Inflammatory macrophage (primary cell): ENCODE measurements around the gene SECTM1.

Source experiments
- DNase-seq, 2 donors: peaks; one replicate each; pipeline ENCODE4 v3.0.0-alpha.2; 2020 to 2022

SECTM1 gene

GRCh38 chr17:82297714-82298537, 35.6 kb downstream of the SECTM1 start:
- peak; percentile 79 to 91 for DNase-seq

- DNase-seq, result peak; percentile 61 to 85
Observed at GRCh38 chr17:82297280-82297713, 36.3 kb downstream of the SECTM1 start.

DNA sequence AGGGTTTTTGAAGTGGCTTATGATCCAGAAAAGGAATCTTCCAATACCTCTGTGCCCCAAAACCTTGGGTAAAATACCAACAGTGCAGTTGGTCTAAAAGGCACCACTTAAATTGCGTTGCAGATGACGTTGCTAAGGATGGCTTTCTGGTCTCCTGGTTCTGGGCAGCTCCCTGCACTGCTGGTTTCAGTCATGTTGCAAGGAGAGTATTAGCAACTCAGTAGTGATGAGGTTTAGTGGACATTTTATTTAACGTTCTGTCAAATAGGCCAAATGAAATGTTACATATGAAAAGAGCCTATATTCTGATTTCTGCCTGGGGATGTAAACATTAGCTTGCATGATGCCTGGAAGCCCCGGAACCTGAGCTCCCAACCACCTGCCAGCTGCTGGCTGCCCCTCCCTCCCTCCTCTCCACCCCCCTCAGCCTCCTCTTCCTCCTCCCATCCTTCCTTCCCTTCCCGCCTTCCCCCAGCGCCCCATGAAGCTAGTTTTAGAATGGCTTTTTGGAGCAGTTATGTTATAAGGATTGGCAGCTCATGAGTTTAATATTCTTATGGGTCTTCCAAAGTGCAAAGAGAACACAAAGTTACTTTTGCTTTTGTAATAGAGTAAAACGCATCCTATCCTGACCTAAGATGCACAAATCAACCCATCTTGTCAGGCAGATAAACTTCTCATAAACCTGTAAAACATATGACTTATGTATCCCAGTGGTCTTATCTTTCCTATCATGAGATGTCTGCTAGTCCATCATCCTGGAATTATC, 36.9 kb downstream of the SECTM1 start:
- no peak for DNase-seq

- DNase-seq, result no peak
Observed at GRCh38 chr17:82295472-82295814, 38.1 kb downstream of the SECTM1 start.

DNA sequence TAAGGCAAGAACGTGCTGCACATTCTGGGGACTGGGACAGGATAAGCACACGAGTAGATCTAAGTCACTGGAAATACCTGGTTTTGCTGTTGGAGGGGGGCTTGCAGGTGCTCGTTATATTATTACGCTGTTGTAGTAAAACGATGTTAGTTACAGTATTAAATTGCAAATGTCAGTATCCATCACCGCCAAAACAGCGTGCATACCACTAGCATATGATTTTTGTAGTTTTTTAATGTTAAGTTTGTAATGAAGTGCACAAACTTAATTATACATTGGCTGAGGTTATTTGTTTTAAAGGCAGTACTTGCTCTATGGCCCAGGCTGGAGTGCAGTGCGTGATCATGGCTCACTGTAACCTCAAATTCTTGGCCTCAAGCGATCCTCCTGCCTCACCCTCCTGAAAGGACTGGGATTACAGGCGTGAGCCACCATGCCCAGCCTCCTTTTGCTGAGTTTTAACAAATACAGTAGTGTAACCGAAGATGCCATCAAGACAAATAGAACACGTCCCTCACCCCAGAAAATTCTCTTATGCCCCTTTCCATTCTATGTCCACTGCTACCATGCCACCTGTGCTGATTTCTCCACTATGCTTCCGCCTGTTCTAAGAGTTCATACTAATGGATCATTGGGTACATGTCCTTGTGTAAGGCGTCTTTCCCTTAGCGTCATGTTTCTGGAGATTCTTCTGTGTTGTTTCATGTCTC, 39.3 kb downstream of the SECTM1 start:
- DNase-seq, result no peak

DNA sequence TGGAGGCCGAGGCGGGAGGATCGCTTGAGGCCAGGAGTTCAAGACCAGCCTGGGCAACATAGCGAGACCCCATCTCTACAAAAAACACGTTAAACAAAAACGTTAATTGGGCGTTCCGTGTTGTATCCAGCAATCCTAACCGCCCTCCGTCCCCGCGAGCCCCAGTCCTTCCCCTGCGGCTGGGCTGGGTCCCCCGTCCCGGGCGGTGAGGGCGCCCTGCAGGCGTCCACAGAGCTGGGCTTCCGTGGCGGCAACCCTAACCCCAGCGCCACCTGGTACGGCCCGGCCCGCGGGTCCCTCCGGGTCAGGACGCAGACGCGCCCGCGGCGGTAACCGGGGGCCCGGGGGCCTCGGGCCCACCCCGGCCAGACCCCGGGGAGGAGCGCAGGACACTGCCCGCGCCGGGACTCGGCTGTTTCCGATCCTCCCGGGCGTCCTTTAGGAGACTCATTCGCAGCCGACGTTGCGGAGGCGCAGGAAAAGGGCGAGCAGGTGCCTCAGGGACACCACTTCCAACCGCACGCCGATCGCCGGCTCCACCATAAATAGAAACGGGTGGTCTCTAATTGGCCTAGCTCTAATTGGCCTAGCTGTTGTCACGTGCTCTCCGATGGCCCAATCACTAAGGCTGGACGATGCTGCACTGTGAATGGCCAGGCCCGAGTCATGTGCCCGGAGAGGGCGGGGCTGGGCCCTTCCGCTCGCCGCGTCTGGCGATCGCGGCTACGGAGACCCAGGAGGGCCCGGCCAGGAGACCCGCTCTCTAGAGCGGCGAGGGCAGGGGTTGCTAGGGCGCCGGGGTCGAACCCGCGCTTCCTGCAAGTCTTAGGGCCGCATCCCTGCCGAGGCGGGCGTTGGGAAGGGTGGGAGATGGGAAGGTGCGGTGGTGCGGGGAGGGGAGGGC, 41.1 kb downstream of the SECTM1 start:
- peak; percentile 98 for DNase-seq

DNA sequence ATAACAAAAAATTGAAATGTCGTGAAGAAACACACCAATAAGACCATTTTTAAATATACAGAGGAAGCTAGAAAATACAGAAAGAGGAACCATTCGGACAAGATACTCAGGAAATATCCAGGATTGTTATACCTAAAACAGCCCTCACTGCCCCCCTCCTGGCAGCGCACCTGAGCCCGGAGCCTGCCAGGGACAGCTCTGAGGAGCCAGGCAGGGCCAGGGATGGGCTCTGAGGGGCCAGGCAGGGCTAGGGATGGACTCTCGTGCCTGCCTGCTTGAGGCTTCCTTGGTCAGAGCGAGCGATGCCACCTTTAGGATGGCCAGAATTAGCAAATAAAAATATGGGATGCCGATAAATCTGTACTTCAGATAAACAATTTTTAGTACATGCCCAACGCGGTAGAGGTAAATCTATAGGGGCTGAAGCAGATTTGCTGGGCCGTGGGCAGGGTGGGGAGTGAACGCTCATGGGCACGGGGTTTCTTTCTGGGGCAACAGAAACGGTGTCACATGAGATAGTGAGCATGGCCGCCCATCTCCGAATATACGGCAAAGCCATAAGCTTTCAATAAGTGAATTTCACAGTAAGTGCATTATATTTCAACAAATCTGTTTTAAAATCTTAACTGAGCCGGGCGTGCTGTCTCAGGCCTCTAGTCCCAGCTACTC, 41.9 kb downstream of the SECTM1 start:
- peak in 1 of 2 donors; percentile 20 for DNase-seq

- DNase-seq, result peak; percentile 63 to 70
Observed at GRCh38 chr17:82287868-82288801, 45.4 kb downstream of the SECTM1 start.

GRCh38 chr17:82287013-82287867, 46.3 kb downstream of the SECTM1 start:
- DNase-seq, result no peak

DNA sequence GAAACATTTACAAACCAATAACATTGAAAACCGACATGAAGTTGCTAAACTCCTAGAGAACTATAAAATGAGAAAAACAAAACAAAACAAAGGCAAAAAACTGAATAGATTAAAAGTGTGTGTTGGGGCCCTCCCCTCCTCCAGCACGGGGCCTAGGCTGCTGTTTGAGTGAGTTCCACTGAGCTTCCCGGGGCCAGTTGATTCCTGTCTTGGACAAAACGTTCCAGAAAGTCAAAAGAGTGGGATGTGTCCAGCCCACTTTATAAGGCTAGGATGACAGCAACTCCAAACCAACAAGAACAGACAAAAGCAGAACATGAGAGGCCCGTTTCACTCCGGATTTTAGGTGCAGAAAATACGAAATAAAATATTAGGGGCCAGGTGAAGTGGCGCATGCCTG, 48.4 kb downstream of the SECTM1 start:
- no peak for DNase-seq

DNA sequence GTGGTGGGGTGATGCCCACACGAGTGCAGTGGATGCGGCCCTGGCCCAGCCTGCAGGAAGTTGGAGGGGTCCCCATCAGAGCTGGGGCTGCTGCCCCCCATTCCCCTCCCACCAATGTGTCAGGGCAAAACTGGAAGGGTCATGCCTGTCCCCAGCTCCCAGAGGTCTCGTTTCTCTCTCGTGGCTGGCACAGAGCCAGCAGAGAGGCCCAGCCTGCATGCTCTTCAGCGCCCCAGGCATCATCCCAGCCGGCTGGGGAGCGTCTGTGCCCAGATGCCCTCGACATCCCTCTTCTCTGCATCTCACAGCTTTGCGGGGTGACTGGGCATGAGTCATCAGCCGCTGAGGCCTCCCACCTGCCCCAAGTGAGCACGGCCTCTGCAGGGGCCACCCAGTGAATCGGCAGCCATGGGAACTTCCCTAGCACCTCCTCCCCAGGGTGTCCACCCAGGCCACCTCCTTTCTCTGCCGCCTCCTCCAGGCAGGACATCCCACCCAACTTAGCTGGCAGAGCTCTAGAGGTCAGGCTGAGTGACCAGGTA, 50.3 kb downstream of the SECTM1 start:
- DNase-seq, result peak; percentile 40 to 79

GRCh38 chr17:82282239-82283207, 51.0 kb downstream of the SECTM1 start:
- DNase-seq, result no peak

DNA sequence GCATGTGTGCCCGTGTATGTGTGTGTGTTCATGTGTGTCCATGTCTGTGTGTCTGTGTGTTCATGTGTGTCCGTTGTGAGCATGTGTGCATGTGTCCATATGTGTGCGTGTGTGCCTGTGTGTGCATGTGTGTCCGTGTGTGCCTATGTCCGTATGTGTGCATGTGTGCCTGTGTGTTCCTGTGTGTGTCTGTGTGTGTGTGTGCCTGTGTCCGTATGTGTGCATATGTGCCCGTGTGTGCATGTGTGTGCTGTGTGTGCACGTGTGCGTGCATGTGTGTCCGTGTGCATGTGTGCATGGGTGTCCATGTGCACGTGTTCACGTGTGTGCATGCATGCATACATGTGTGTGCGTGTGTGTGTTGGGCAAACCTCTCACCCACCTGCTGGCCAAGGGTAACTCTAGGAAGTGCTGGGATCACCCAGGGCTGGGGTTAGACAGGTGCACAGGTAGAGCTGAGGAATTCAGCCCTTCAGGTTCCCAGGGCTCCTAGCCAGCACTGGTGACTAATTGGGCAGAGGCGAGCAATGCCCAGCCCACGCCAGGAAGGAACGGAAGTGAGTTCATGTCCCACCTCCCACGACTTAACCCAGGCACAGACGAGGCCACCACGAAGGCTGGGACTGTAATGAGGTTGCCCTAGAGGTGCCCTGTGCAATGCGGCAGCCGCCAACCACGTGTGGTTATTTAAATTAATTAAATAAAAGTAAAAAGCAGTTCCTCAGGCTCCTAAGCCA, 51.9 kb downstream of the SECTM1 start:
- peak; percentile 87 to 95 for DNase-seq

- no peak for DNase-seq
Observed at GRCh38 chr17:82281076-82281475, 52.5 kb downstream of the SECTM1 start.

GRCh38 chr17:82280537-82280936, 53.0 kb downstream of the SECTM1 start:
- DNase-seq, result peak; percentile 22 to 63

- peak; percentile 88 to 90 for DNase-seq
Observed at GRCh38 chr17:82278786-82279391, 54.7 kb downstream of the SECTM1 start.

- DNase-seq, result no peak
Observed at GRCh38 chr17:82278308-82278707, 55.3 kb downstream of the SECTM1 start.
